Measurements from ENCODE around the gene TNPO2. TPM values are rescaled to one million over a fixed set of nuclear protein-coding genes. Genes with fewer than 3 reads are reported as not detected.

Gene TNPO2
- total RNA-seq, 1 experiment from 2014 or later: 26.1 TPM

- H3K9ac ChIP-seq (ENCODE audit: low read length): no peak overlapping the region
These were observed 39.4 kb upstream of the TNPO2 start for GRCh38 chr19:12763100-12763499.

GRCh38 chr19:12759686-12760085 lies 36.0 kb upstream of the TNPO2 start:
- Histone ChIP-seq H3K9me3 (ENCODE audit: low read length) (no peaks in the 10 kb centered on the region), H3K9ac (ENCODE audit: low read length) (no peak overlapping the region), H3K4me2 (ENCODE audit: low read depth, low read length, poor library complexity, severe bottlenecking) (no peak overlapping the region), H3K27ac (ENCODE audit: low read length) (no peak overlapping the region), H3K9me2 (replicated peaks; ENCODE audit: insufficient read depth, low read length) (no peaks in the 10 kb centered on the region), H3K79me2 (ENCODE audit: low read length) (no peaks in the 10 kb centered on the region), H3K27me3 (ENCODE audit: low read length) (no peaks in the 10 kb centered on the region), H3K4me1 (ENCODE audit: low read length) (peaks cover 4% of the 10 kb centered on the region; the same call in 1 of the 2 replicates), H3K4me3 (ENCODE audit: low read length) (no peak overlapping the region), H4K20me1 (ENCODE audit: insufficient read depth, low read depth, low read length) (no peaks in the 10 kb centered on the region), H3K36me3 (ENCODE audit: insufficient read depth, low read length) (peaks cover 5% of the 10 kb centered on the region; the same call in 1 of the 2 replicates), H2AFZ (ENCODE audit: low read length) (no peak overlapping the region)
- no peak for DNase-seq

More at GRCh38 chr19:12763100-12763499, 39.4 kb upstream of the TNPO2 start:
- no peak overlapping the region for H3K27ac ChIP-seq (ENCODE audit: low read length)
- no peak overlapping the region for H3K4me2 ChIP-seq (ENCODE audit: low read depth, low read length, poor library complexity, severe bottlenecking)
- H3K36me3 ChIP-seq (ENCODE audit: insufficient read depth, low read length): peaks cover 5% of the 10 kb centered on the region; the same call in 1 of the 2 replicates
- H3K27me3 ChIP-seq (ENCODE audit: low read length): no peaks in the 10 kb centered on the region
- H3K4me3 ChIP-seq (ENCODE audit: low read length): no peak overlapping the region
- DNase-seq: no peak
- no peaks in the 10 kb centered on the region for H3K79me2 ChIP-seq (ENCODE audit: low read length)
- no peaks in the 10 kb centered on the region for H3K9me2 ChIP-seq (replicated peaks; ENCODE audit: insufficient read depth, low read length)
- no peaks in the 10 kb centered on the region; the same call in 1 of the 2 replicates for H3K4me1 ChIP-seq (ENCODE audit: low read length)
- no peaks in the 10 kb centered on the region for H4K20me1 ChIP-seq (ENCODE audit: insufficient read depth, low read depth, low read length)
- H3K9me3 ChIP-seq (ENCODE audit: low read length): no peaks in the 10 kb centered on the region
- H2AFZ ChIP-seq (ENCODE audit: low read length): no peak overlapping the region

GRCh38 chr19:12757544-12758274 lies 34.0 kb upstream of the TNPO2 start:
- DNase-seq: peak; percentile 85
- H3K9ac ChIP-seq (ENCODE audit: low read length): peak overlapping the region; percentile 40
- H3K9me3 ChIP-seq (ENCODE audit: low read length): no peaks in the 10 kb centered on the region
- peaks cover 4% of the 10 kb centered on the region; the same call in 1 of the 2 replicates for H3K4me1 ChIP-seq (ENCODE audit: low read length)
- no peak overlapping the region for H3K27ac ChIP-seq (ENCODE audit: low read length)
- peak overlapping the region; percentile 47; the same call in 1 of the 2 replicates for H3K4me3 ChIP-seq (ENCODE audit: low read length)
- H3K9me2 ChIP-seq (replicated peaks; ENCODE audit: insufficient read depth, low read length): no peaks in the 10 kb centered on the region
- H4K20me1 ChIP-seq (ENCODE audit: insufficient read depth, low read depth, low read length): no peaks in the 10 kb centered on the region
- peak overlapping the region; percentile 52 for H3K4me2 ChIP-seq (ENCODE audit: low read depth, low read length, poor library complexity, severe bottlenecking)
- H3K27me3 ChIP-seq (ENCODE audit: low read length): no peaks in the 10 kb centered on the region
- H3K79me2 ChIP-seq (ENCODE audit: low read length): no peaks in the 10 kb centered on the region
- no peaks in the 10 kb centered on the region for H3K36me3 ChIP-seq (ENCODE audit: insufficient read depth, low read length)
- 0 out of 2 replicates have a peak overlapping the region, but pooled peaks have one; percentile 46 for H2AFZ ChIP-seq (ENCODE audit: low read length)

GRCh38 chr19:12756150-12756883 lies 32.6 kb upstream of the TNPO2 start:
- Histone ChIP-seq H3K27ac (ENCODE audit: low read length) (no peak overlapping the region), H3K9me2 (replicated peaks; ENCODE audit: insufficient read depth, low read length) (no peaks in the 10 kb centered on the region), H3K27me3 (ENCODE audit: low read length) (no peaks in the 10 kb centered on the region), H3K36me3 (ENCODE audit: insufficient read depth, low read length) (no peaks in the 10 kb centered on the region), H4K20me1 (ENCODE audit: insufficient read depth, low read depth, low read length) (no peaks in the 10 kb centered on the region), H3K9me3 (ENCODE audit: low read length) (no peaks in the 10 kb centered on the region), H3K79me2 (ENCODE audit: low read length) (no peaks in the 10 kb centered on the region), H2AFZ (ENCODE audit: low read length) (no peak overlapping the region), H3K9ac (ENCODE audit: low read length) (no peak overlapping the region), H3K4me3 (ENCODE audit: low read length) (no peak overlapping the region), H3K4me1 (ENCODE audit: low read length) (peaks cover 4% of the 10 kb centered on the region; the same call in 1 of the 2 replicates), H3K4me2 (ENCODE audit: low read depth, low read length, poor library complexity, severe bottlenecking) (no peak overlapping the region)
- no peak for DNase-seq

- no peak overlapping the region for H2AFZ ChIP-seq (ENCODE audit: low read length)
- H3K4me1 ChIP-seq (ENCODE audit: low read length): peaks cover 4% of the 10 kb centered on the region; the same call in 1 of the 2 replicates
- no peak overlapping the region for H3K27ac ChIP-seq (ENCODE audit: low read length)
- no peaks in the 10 kb centered on the region for H3K79me2 ChIP-seq (ENCODE audit: low read length)
- no peaks in the 10 kb centered on the region for H3K27me3 ChIP-seq (ENCODE audit: low read length)
- no peak overlapping the region for H3K9ac ChIP-seq (ENCODE audit: low read length)
- H3K4me3 ChIP-seq (ENCODE audit: low read length): no peak overlapping the region
- no peak for DNase-seq
- no peaks in the 10 kb centered on the region for H3K9me3 ChIP-seq (ENCODE audit: low read length)
- no peak overlapping the region for H3K4me2 ChIP-seq (ENCODE audit: low read depth, low read length, poor library complexity, severe bottlenecking)
- H4K20me1 ChIP-seq (ENCODE audit: insufficient read depth, low read depth, low read length): no peaks in the 10 kb centered on the region
- H3K9me2 ChIP-seq (replicated peaks; ENCODE audit: insufficient read depth, low read length): no peaks in the 10 kb centered on the region
- no peaks in the 10 kb centered on the region for H3K36me3 ChIP-seq (ENCODE audit: insufficient read depth, low read length)
These were observed 30.9 kb upstream of the TNPO2 start for GRCh38 chr19:12754465-12755196.

GRCh38 chr19:12752056-12752781 lies 28.5 kb upstream of the TNPO2 start:
- Histone ChIP-seq H3K9me2 (replicated peaks; ENCODE audit: insufficient read depth, low read length) (no peaks in the 10 kb centered on the region), H3K27ac (ENCODE audit: low read length) (no peak overlapping the region), H3K36me3 (ENCODE audit: insufficient read depth, low read length) (no peaks in the 10 kb centered on the region), H3K79me2 (ENCODE audit: low read length) (no peaks in the 10 kb centered on the region), H3K9me3 (ENCODE audit: low read length) (no peaks in the 10 kb centered on the region), H2AFZ (ENCODE audit: low read length) (no peak overlapping the region), H3K9ac (ENCODE audit: low read length) (no peak overlapping the region), H3K27me3 (ENCODE audit: low read length) (no peaks in the 10 kb centered on the region), H3K4me3 (ENCODE audit: low read length) (no peak overlapping the region), H4K20me1 (ENCODE audit: insufficient read depth, low read depth, low read length) (no peaks in the 10 kb centered on the region), H3K4me2 (ENCODE audit: low read depth, low read length, poor library complexity, severe bottlenecking) (no peak overlapping the region), H3K4me1 (ENCODE audit: low read length) (no peaks in the 10 kb centered on the region)
- no peak for DNase-seq

GRCh38 chr19:12751635-12752034 lies 27.9 kb upstream of the TNPO2 start, which contains the start of gene BEST2:
BEST2 (plus strand) TSS chr19:12751791; CDS start chr19:12752593, 802 bp downstream.
- Histone ChIP-seq H3K9me2 (replicated peaks; ENCODE audit: insufficient read depth, low read length) (no peaks in the 10 kb centered on the region), H2AFZ (ENCODE audit: low read length) (no peak within 1 kb of the TSS), H3K79me2 (ENCODE audit: low read length) (no peaks in the 10 kb centered on the region), H3K4me1 (ENCODE audit: low read length) (no peaks in the 10 kb centered on the region), H3K9ac (ENCODE audit: low read length) (no peak within 1 kb of the TSS), H3K27me3 (ENCODE audit: low read length) (no peaks in the 10 kb centered on the region), H3K4me3 (ENCODE audit: low read length) (no peak within 1 kb of the TSS), H3K27ac (ENCODE audit: low read length) (no peak within 1 kb of the TSS), H3K9me3 (ENCODE audit: low read length) (no peaks in the 10 kb centered on the region), H3K36me3 (ENCODE audit: insufficient read depth, low read length) (no peaks in the 10 kb centered on the region), H4K20me1 (ENCODE audit: insufficient read depth, low read depth, low read length) (no peaks in the 10 kb centered on the region), H3K4me2 (ENCODE audit: low read depth, low read length, poor library complexity, severe bottlenecking) (no peak within 1 kb of the TSS)
- no peak for DNase-seq

Data from Karpas-422 (cell line).